Stimulated activated CD4-positive, alpha-beta T cell treated with anti-CD3 and anti-CD28 coated beads, Interleukin-12 subunit alpha, Interleukin-12 subunit beta, amount 100 ng/mL, for 24 hours (primary cell): ENCODE measurements around the gene NCMAP.

ENCODE experiments used
- DNase-seq, 2 experiments: peaks; one replicate each; pipeline ENCODE4 v3.0.0-alpha.2; 2020; ENCODE audit warnings: low read depth in 2 of 2

Gene NCMAP

GRCh38 chr1:24621121-24621520 lies 65.2 kb downstream of the NCMAP start:
- no peak for DNase-seq

GRCh38 chr1:24622218-24622617 lies 66.3 kb downstream of the NCMAP start:
- no peak for DNase-seq

GRCh38 chr1:24632832-24633175 lies 76.9 kb downstream of the NCMAP start:
- no peak for DNase-seq

- no peak for DNase-seq
These were observed 79.4 kb downstream of the NCMAP start for GRCh38 chr1:24635195-24635843.

- no peak for DNase-seq
These were observed 80.9 kb downstream of the NCMAP start for GRCh38 chr1:24636661-24637357.

- no peak for DNase-seq
These were observed 83.2 kb downstream of the NCMAP start for GRCh38 chr1:24639094-24639493.

- no peak for DNase-seq
These were observed 84.0 kb downstream of the NCMAP start for GRCh38 chr1:24639881-24640280.

GRCh38 chr1:24640288-24640687 lies 84.4 kb downstream of the NCMAP start:
- DNase-seq: no peak

- DNase-seq: peak; percentile 7 to 33
These were observed 85.8 kb downstream of the NCMAP start for GRCh38 chr1:24641646-24642151.

GRCh38 chr1:24642481-24643362 lies 86.8 kb downstream of the NCMAP start, which contains the start of gene SRRM1:
Gene SRRM1, plus strand, starts transcription at chr1:24643302. Its CDS starts 25 bp downstream, at chr1:24643327.
- DNase-seq: peak; percentile 97

GRCh38 chr1:24643363-24644099 lies 87.6 kb downstream of the NCMAP start:
- DNase-seq: peak in 1 of 2 experiments; percentile 29

GRCh38 chr1:24644100-24644384 lies 88.2 kb downstream of the NCMAP start:
- DNase-seq: no peak

GRCh38 chr1:24648919-24649318 lies 93.0 kb downstream of the NCMAP start:
- no peak for DNase-seq

- no peak for DNase-seq
These were observed 96.5 kb downstream of the NCMAP start for GRCh38 chr1:24652382-24652781.

- no peak for DNase-seq
These were observed 98.1 kb downstream of the NCMAP start for GRCh38 chr1:24654010-24654409.

GRCh38 chr1:24656046-24656445 lies 100.2 kb downstream of the NCMAP start:
- DNase-seq: no peak

- DNase-seq: no peak
These were observed 101.9 kb downstream of the NCMAP start for GRCh38 chr1:24657781-24658180.
